Liver (tissue), 9 donors: Measurements from ENCODE around the gene EXT2. TPM values are rescaled to one million over a fixed set of nuclear protein-coding genes. Genes with fewer than 3 reads are reported as not detected.

Experiments used
- DNase-seq: peaks from one replicate; pipeline ENCODE4 v3.0.0-alpha.2; 2017; ENCODE audit warnings: low spot score
- H3K27ac ChIP-seq, 2 donors: one replicate each; pipeline ENCODE4 v1.7.0; 2013; ENCODE audit warnings: inconsistent platforms in 2 of 2, low read length in 2 of 2, control low read depth in 1 of 2, low read depth in 1 of 2, mild to moderate bottlenecking in 1 of 2
- H3K27me3 ChIP-seq, 4 donors: one replicate each; pipeline versions ENCODE4 v1.6.1 to v1.7.0; 2013; ENCODE audit warnings: low read length in 3 of 4, inconsistent platforms in 1 of 4, mild to moderate bottlenecking in 1 of 4, moderate library complexity in 1 of 4; ENCODE audit not compliant: control insufficient read depth in 4 of 4, insufficient read depth in 4 of 4
- H3K36me3 ChIP-seq, 4 donors: one replicate each; pipeline versions ENCODE4 v1.6.1 to v1.7.0; 2013; ENCODE audit warnings: low read length in 3 of 4, mild to moderate bottlenecking in 3 of 4, low read depth in 1 of 4, moderate library complexity in 1 of 4; ENCODE audit not compliant: control insufficient read depth in 4 of 4, insufficient read depth in 3 of 4
- H3K4me1 ChIP-seq, 4 donors: one replicate each; pipeline versions ENCODE4 v1.6.1 to v1.7.0; 2013; ENCODE audit warnings: low read length in 3 of 4, mild to moderate bottlenecking in 3 of 4, moderate library complexity in 1 of 4; ENCODE audit not compliant: control insufficient read depth in 4 of 4, insufficient read depth in 4 of 4
- H3K4me3 ChIP-seq, 3 donors: one replicate each; pipeline versions ENCODE4 v1.6.1 to v1.7.0; 2013; ENCODE audit warnings: low read length in 3 of 3, control low read depth in 1 of 3, low read depth in 1 of 3, mild to moderate bottlenecking in 1 of 3
- H3K9ac ChIP-seq, 2 donors: one replicate each; pipeline ENCODE4 v1.7.0; 2013; ENCODE audit warnings: low read length in 2 of 2, mild to moderate bottlenecking in 2 of 2, moderate library complexity in 2 of 2, control low read depth in 1 of 2, low read depth in 1 of 2
- H3K9me3 ChIP-seq, 4 donors: one replicate each; pipeline versions ENCODE4 v1.6.1 to v1.7.0; 2013; ENCODE audit warnings: low read length in 3 of 4; ENCODE audit not compliant: control insufficient read depth in 4 of 4
- EGR1 ChIP-seq, 2 donors: IDR thresholded peaks; 2 replicates each; pipeline ENCODE4 v1.6.1; 2016 to 2018; ENCODE audit warnings: antibody characterized with exemption in 2 of 2, low read depth in 2 of 2
- FOXA1 ChIP-seq: IDR thresholded peaks from 2 replicates; pipeline ENCODE4 v1.6.1; 2016; ENCODE audit warnings: antibody characterized with exemption
- FOXA2 ChIP-seq: IDR thresholded peaks from 2 replicates; pipeline ENCODE4 v1.6.1; 2016; ENCODE audit warnings: antibody characterized with exemption
- GABPA ChIP-seq, 2 donors: IDR thresholded peaks in 1 of 2; conservative IDR thresholded peaks in 1 of 2; 2 replicates each; pipeline ENCODE4 v1.6.1; 2016; ENCODE audit warnings: antibody characterized with exemption in 2 of 2, mild to moderate bottlenecking in 1 of 2, moderate library complexity in 1 of 2
- HNF4A ChIP-seq, 2 donors: conservative IDR thresholded peaks; 2 replicates each; pipeline ENCODE4 v1.6.1; 2016; ENCODE audit warnings: antibody characterized with exemption in 2 of 2, mild to moderate bottlenecking in 2 of 2
- HNF4G ChIP-seq: IDR thresholded peaks from 2 replicates; pipeline ENCODE4 v1.6.1; 2016; ENCODE audit warnings: antibody characterized with exemption
- JUND ChIP-seq, 2 donors: IDR thresholded peaks; 2 replicates each; pipeline ENCODE4 v1.6.1; 2016; ENCODE audit warnings: antibody characterized with exemption in 2 of 2
- NR2F2 ChIP-seq: IDR thresholded peaks from 2 replicates; pipeline ENCODE4 v1.6.1; 2016; ENCODE audit warnings: antibody characterized with exemption
- RAD21 ChIP-seq, 2 donors: IDR thresholded peaks; 2 replicates each; pipeline ENCODE4 v1.6.1; 2016; ENCODE audit warnings: antibody characterized with exemption in 2 of 2, mild to moderate bottlenecking in 2 of 2
- RXRA ChIP-seq, 2 donors: IDR thresholded peaks; 2 replicates each; pipeline ENCODE4 v1.6.1; 2017 to 2018; ENCODE audit warnings: antibody characterized with exemption in 2 of 2, mild to moderate bottlenecking in 1 of 2
- SP1 ChIP-seq: IDR thresholded peaks from 2 replicates; pipeline ENCODE4 v1.6.1; 2018; ENCODE audit warnings: antibody characterized with exemption, mild to moderate bottlenecking
- YY1 ChIP-seq: IDR thresholded peaks from 2 replicates; pipeline ENCODE4 v1.6.1; 2016; ENCODE audit warnings: antibody characterized with exemption, mild to moderate bottlenecking
- WGBS: extraction: QIAGEN DNeasy Blood & Tissue Kit; methylation state at CpG from one replicate; pipeline ENCODE4 v1.1.7; 2013; 5-methylcytosine and 5-hydroxymethylcytosine counted together
- polyA plus RNA-seq, 2 donors: library from polyadenylated mRNA; stranded (reverse) in 1 of 2; unstranded in 1 of 2; fragments of 200-250 nt in 1 of 2; fragments of >200 nt in 1 of 2; fragmentation: Nextera tagmentation in 1 of 2; extraction: Ambion mirVana in 1 of 2; gene quantifications; one replicate each; pipeline versions ENCODE4 v1.2.1 to v1.2.3, GENCODE V29; 2013 to 2015
- total RNA-seq, 2 donors: library from RNA; depleted of rRNA; stranded (reverse); fragments of >200 nt; gene quantifications; one replicate each; pipeline ENCODE4 v1.2.3, GENCODE V29; 2014
- TF ChIP-seq, protein P1 (sequence below): IDR thresholded peaks from 2 replicates; pipeline ENCODE4 v1.6.1; 2016; ENCODE audit warnings: antibody characterized with exemption
- TF ChIP-seq, protein P2 (sequence below): IDR thresholded peaks from 2 replicates; pipeline ENCODE4 v1.6.1; 2016; ENCODE audit warnings: antibody characterized with exemption
- TF ChIP-seq, protein P3 (sequence below): IDR thresholded peaks from 2 replicates; pipeline ENCODE4 v1.6.1; 2016; ENCODE audit warnings: antibody characterized with exemption
- TF ChIP-seq, protein P4 (sequence below): fragments of 150-350 bp; IDR thresholded peaks from 2 replicates; pipeline ENCODE4 v1.5.1; 2017; ENCODE audit warnings: improper control_type of control experiment, low read depth, low read length; ENCODE audit not compliant: missing input control
- TF ChIP-seq, protein P5 (sequence below): IDR thresholded peaks from 2 replicates; pipeline ENCODE4 v1.6.1; 2016; ENCODE audit warnings: antibody characterized with exemption, mild to moderate bottlenecking
- donor health status: healthy.
- donor health status: healthy.
- donor health status: healthy.
- donor health status: healthy.
- donor health status: healthy.

Gene EXT2
- total and polyA plus RNA-seq, 4 donors, result 8.4 to 36.1 (median 29.8) TPM

DNA sequence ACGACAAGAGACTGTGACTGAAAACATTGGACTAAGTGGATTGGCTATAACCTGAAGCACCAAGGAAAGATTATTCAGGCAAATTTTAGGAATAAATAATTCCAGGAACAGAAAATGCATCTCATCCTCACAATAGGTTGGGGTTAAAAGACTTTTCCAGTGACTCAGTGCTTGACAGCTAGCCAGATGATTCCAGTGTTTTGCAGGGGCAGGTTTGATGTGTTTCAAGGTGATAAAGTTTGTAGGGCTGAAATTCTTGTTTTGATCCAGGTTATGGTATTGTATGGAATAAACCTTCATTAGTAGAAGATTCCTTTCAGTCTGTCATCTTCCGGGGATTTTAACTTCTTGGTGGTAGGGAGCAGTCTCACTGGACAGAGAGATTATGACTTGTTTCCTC is 2.3 kb downstream of the EXT2 start:
- Histone ChIP-seq H3K36me3 (peaks cover 0 to 1% (median 0%) of the 10 kb centered on the region in 4 donors), H3K27ac (no peak overlapping the region), H3K9me3 (no peaks in the 10 kb centered on the region), H3K9ac (no peak overlapping the region), H3K4me1 (peaks cover 0 to 21% (median 8%) of the 10 kb centered on the region in 4 donors), H3K4me3 (no peak overlapping the region), H3K27me3 (no peaks in the 10 kb centered on the region)
- WGBS, result 93% methylated on average over 2 of the region's 2 CpGs
- no peak for TF ChIP-seq SP1
- DNase-seq, result no peak

DNA sequence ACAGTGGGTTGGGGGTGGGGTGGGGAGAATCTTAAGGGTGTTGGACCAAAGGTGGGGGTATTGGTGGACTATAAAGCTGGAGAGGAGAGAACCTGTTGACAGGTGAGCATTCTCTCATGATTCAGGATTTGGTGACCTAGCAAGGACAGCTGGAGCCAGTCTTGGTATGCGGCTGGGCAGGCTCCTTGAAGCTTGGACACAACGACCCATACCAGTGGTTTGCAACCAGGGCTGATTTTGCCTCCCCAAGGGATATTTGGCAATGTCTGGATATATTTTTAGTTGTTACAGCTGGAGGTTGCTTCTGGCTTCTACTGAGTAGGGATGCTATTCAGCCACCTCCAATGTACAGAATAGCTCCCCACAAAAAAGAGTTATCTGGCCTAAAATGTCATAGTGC is 5.6 kb downstream of the EXT2 start:
- Histone ChIP-seq H3K36me3 (peaks cover 0 to 1% (median 0%) of the 10 kb centered on the region in 4 donors), H3K27me3 (no peaks in the 10 kb centered on the region), H3K27ac (no peak overlapping the region), H3K4me3 (no peak overlapping the region), H3K9me3 (no peaks in the 10 kb centered on the region), H3K9ac (no peak overlapping the region), H3K4me1 (peaks cover 0 to 10% (median 3%) of the 10 kb centered on the region in 4 donors)
- no peak for DNase-seq
- WGBS, result 96% methylated on average over 2 of the region's 2 CpGs
- TF ChIP-seq FOXA2, result no peak
- TF ChIP-seq, protein P1, sequence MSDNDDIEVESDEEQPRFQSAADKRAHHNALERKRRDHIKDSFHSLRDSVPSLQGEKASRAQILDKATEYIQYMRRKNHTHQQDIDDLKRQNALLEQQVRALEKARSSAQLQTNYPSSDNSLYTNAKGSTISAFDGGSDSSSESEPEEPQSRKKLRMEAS, result no peak
- TF ChIP-seq, protein P2, sequence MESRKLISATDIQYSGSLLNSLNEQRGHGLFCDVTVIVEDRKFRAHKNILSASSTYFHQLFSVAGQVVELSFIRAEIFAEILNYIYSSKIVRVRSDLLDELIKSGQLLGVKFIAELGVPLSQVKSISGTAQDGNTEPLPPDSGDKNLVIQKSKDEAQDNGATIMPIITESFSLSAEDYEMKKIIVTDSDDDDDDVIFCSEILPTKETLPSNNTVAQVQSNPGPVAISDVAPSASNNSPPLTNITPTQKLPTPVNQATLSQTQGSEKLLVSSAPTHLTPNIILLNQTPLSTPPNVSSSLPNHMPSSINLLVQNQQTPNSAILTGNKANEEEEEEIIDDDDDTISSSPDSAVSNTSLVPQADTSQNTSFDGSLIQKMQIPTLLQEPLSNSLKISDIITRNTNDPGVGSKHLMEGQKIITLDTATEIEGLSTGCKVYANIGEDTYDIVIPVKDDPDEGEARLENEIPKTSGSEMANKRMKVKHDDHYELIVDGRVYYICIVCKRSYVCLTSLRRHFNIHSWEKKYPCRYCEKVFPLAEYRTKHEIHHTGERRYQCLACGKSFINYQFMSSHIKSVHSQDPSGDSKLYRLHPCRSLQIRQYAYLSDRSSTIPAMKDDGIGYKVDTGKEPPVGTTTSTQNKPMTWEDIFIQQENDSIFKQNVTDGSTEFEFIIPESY, result no peak

DNA sequence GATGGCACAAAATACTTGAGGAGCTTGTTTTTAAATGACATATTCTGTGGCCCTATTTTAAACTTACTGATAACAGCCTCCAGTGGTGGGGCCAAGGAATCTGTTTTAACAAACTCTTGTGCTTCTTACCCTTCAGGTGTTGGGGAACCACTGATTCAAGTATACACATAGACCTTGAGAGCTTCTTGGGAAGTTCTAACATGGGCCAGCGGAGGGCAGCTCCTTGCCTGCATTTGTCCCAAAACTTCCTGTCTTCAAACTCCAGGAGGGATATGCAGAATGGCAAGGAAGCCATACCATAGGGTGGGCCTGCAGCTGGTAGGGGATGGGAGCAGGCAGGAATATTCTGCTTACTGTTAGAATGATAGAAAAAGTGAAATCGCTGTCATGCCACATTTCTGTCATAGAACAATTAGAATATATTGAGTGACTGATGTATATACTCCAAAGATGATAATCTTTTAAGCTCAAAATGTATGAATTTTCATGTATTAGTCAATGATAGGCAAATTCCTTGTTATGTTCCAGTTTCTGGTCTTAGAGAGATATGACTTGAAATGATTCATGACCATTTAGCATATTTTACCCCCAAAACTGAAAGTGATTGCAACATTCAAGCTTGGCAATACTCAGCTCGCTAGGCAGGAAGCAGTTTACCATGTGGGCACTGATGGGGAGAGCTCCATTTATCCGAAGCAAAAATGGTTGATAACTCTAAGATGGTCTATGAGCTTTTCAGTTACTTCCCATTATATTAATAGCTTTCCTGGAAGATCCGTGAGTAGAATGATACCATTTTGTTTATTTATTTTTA is 9.2 kb downstream of the EXT2 start:
- H3K27me3 ChIP-seq, result no peaks in the 10 kb centered on the region
- H3K4me3 ChIP-seq, result no peak overlapping the region
- peaks cover 0 to 11% (median 1%) of the 10 kb centered on the region in 4 donors for H3K36me3 ChIP-seq
- no peaks in the 10 kb centered on the region for H3K4me1 ChIP-seq
- H3K9ac ChIP-seq, result no peak overlapping the region
- H3K27ac ChIP-seq, result no peak overlapping the region
- no peak for DNase-seq
- WGBS, result 92% methylated on average over 5 of the region's 5 CpGs
- no peaks in the 10 kb centered on the region for H3K9me3 ChIP-seq
- TF ChIP-seq RAD21 (IDR thresholded peaks at IDR 0.05) (no peak), YY1 (no peak), SP1 (no peak), FOXA1 (no peak), NR2F2 (no peak), HNF4G (no peak), JUND (IDR thresholded peaks at IDR 0.05) (no peak), FOXA2 (no peak), RXRA (IDR thresholded peaks at IDR 0.05) (no peak), HNF4A (conservative IDR thresholded peaks at IDR 0.05) (no peak), EGR1 (IDR thresholded peaks at IDR 0.05; ENCODE audit: low read depth in 2 of 2) (no peak), GABPA (IDR thresholded peaks at IDR 0.05 in 1 of 2, conservative IDR thresholded peaks at IDR 0.05 in 1 of 2) (no peak)
- TF ChIP-seq, protein P3, sequence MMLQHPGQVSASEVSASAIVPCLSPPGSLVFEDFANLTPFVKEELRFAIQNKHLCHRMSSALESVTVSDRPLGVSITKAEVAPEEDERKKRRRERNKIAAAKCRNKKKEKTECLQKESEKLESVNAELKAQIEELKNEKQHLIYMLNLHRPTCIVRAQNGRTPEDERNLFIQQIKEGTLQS, result no peak
- TF ChIP-seq, protein P2, result no peak
- TF ChIP-seq, protein P4, sequence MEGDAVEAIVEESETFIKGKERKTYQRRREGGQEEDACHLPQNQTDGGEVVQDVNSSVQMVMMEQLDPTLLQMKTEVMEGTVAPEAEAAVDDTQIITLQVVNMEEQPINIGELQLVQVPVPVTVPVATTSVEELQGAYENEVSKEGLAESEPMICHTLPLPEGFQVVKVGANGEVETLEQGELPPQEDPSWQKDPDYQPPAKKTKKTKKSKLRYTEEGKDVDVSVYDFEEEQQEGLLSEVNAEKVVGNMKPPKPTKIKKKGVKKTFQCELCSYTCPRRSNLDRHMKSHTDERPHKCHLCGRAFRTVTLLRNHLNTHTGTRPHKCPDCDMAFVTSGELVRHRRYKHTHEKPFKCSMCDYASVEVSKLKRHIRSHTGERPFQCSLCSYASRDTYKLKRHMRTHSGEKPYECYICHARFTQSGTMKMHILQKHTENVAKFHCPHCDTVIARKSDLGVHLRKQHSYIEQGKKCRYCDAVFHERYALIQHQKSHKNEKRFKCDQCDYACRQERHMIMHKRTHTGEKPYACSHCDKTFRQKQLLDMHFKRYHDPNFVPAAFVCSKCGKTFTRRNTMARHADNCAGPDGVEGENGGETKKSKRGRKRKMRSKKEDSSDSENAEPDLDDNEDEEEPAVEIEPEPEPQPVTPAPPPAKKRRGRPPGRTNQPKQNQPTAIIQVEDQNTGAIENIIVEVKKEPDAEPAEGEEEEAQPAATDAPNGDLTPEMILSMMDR, result no peak
- TF ChIP-seq, protein P1, result no peak
- TF ChIP-seq, protein P5, sequence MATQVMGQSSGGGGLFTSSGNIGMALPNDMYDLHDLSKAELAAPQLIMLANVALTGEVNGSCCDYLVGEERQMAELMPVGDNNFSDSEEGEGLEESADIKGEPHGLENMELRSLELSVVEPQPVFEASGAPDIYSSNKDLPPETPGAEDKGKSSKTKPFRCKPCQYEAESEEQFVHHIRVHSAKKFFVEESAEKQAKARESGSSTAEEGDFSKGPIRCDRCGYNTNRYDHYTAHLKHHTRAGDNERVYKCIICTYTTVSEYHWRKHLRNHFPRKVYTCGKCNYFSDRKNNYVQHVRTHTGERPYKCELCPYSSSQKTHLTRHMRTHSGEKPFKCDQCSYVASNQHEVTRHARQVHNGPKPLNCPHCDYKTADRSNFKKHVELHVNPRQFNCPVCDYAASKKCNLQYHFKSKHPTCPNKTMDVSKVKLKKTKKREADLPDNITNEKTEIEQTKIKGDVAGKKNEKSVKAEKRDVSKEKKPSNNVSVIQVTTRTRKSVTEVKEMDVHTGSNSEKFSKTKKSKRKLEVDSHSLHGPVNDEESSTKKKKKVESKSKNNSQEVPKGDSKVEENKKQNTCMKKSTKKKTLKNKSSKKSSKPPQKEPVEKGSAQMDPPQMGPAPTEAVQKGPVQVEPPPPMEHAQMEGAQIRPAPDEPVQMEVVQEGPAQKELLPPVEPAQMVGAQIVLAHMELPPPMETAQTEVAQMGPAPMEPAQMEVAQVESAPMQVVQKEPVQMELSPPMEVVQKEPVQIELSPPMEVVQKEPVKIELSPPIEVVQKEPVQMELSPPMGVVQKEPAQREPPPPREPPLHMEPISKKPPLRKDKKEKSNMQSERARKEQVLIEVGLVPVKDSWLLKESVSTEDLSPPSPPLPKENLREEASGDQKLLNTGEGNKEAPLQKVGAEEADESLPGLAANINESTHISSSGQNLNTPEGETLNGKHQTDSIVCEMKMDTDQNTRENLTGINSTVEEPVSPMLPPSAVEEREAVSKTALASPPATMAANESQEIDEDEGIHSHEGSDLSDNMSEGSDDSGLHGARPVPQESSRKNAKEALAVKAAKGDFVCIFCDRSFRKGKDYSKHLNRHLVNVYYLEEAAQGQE, result no peak
